GF-D8 (cell line): Measurements from ENCODE around the gene TEX44.
"Not testable (repeated sequence)": the region's sequence is repeated elsewhere in the genome, so short reads cannot be mapped to it uniquely, and the experiment has no call there.

Source experiments
- DNase-seq: peaks from one replicate; lab custom pipeline; 2025; lab: John Stamatoyannopoulos, UW

The TEX44 gene

DNA sequence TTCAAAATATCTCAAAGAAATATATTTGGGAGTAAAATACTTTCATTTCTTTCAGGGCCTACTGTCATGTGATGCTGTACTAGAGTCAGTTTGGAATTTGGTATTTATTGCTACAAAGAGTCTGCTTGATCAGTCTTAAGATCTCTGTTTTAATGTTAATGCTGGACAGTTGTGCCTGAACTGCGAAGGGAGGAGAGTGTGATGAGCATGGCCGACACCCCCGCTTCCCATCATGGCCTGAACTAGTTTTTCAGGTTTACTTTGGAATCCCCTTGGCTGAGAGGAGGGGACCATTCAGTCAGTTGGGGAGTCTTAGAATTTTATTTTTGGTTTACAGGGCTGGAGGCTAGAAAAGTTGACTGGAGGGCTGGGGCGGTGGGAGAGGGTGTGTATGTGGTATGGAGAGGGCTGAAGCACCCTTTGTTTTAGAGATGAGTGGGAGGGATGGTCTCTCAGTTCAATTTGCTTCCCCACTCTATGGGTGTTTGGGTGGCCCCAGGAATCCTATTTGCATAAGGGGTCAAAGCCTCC, 20.9 kb upstream of the TEX44 start:
- no peak for DNase-seq

DNA sequence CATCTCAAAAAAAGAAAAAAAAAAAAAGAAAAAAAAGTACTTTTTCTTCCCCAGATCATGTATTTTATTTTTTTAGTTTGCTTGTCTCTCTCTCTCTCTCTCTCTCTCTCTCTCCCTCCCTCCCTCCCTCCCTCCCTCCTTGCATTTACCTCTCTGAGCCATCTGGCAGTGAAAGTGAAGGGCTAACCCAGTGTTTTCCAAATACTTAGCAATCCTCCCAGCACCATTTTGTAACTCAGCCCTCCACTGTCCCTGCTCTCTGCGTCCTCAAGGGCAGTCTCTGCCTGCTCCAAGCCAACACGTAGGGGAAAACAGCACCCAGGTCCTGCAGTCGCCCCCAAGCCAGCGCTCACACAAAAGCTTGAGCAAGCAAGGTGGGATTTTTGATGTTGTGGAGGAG, 19.6 kb upstream of the TEX44 start:
- DNase-seq = no peak

DNA sequence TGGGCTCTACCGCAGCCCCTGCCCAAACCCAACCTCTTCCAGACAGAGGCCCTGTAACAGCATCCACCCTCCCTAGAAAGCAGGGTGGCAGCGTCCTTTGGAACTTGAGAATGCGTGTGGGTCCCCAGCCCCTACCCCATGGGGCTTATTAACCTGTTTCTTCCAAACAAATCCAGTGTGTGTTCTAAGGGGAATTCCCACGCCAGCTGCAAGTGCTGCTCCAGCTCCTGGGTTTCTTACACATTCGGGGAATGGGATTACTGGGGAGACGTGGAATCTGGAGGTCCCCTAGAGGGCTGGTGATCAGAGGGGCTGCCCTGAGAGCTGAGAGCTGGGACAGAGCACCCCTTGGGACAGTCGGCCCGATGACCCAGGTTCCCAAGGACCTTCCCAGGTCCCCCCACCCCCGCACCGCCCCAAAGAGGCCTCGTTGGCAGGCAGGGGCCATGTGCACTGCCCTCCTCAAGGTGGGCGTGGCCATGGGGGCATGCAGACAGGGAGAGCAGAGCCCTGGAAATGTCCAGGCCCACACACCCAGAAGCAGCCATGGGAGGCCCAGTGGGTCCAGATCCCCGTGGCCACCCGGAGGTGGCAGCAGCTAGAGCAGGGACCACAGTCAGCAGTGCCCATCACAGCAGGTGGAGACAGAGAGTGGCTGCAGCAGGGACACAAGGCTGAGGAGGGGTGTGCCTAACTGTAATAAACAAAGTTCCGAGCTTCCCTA, 18.8 kb upstream of the TEX44 start:
- no peak for DNase-seq

DNA sequence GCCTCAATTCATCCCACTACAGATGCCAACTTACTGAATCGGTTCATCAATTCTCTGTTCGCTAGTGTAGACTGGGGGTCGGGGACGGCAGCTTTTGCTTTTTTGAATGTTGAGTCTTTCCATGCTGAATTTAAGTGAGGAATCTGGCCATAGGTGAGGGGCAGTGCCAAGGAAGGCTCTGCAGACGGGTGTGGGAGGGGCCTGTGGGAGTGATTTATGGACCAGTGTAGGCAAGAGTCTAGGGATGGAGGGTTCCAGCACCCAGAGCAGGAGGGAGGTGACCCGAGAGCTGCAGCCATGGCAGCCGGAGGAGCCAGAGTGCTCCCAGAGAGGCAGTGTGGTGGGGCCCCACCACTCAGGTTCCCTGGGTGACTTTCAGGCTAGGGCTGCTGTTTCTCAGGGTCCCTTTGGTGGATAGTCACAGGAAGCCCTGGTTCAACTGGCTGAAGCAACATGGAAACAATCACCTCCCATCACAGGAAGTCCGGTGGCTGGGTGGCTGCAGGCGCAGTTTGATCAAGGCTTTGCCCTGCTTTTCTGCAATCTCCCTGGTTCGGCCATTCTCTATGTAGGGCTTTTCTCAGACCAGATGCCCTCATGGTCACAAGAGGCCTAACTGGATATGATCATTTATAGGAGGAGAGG, 16.9 kb upstream of the TEX44 start:
- DNase-seq = no peak

DNA sequence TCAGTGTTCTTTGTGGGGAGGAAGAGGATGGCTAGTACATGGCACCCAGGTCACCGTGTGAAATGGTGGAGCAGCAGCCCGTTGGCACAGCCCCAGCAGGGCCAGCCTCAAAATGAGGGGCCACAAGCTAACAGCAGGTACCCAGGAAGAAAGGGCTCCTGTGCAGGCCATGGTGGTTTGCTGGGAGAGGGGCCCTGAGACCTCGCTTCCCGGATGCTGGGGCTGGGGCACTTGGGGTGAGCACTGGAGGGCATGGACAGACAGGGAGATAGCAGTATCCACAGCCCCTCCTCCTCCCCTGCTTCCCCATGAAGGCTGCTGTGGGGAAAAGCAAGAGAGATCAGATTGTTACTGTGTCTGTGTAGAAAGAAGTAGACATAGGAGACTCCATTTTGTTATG, 16.2 kb upstream of the TEX44 start:
- DNase-seq = no peak

DNA sequence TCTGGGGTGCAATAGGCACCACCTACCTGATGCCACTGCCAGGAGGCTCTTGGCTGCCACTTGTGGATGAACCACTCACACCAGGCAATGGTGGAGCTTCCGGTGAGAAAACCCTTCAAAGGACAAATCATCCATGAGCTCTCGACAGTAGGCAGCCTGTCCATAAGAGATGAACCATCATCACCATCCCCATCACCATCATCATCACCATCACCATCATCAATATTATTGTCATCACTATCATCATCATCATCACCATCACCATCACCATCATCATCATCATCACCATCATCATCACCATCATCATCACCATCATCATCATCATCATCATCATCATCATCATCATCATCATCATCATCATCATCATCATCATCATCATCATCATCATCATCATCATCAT, 14.0 kb upstream of the TEX44 start:
- not testable (repeated sequence) for DNase-seq

DNA sequence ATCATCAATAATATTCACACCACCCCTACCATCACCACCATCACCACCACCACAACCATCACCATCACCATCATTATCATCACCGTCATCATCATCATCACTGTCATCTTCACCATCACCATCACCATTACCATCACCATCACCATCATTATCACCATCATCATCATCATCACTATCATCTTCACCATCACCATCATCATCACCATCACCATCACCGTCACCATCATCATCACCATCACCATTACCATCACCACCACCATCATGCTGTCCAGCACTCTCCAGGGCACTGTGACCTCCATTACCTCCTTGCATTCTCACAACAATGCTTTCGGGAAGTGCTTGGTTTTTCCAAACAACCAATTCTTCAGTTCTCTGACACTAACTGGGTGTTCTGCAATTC, 13.1 kb upstream of the TEX44 start:
- no peak for DNase-seq

DNA sequence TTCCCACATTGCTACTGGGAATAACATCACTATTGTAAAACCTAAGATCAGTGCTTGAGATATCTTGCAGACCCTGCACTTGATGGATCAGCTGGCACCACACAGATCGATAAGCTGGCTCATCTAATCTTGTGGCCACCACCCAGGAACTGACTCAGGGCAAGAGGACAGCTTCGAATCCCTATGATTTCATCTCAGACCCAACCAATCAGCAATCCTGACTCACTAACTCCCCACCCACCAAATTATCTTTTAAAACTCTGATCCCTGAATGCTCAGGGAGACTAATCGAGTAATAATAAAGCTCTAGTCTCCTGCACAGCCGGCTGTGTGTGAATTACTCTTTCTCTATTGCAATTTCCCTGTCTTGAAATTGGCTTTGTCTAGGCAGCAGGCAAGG, 11.3 kb upstream of the TEX44 start:
- no peak for DNase-seq

DNA sequence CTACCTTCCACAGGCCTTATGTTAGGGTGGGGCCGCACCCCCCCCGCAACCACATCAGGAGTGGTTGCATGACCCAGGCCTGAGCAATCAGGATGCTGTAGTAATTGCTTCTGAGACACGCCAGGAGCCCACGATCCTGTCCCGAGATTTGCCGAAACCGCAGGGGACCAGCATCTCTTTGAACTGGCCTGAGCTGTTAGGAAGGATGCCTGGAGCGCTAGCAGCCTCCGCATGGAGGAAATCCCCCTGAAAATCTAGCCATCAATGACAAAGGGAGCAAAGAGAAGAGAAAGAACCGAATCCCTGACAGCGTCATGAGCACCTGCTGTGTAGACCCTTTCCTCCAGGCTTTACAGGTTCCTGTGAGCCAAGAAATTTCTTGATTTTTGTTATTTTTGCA, 8.7 kb upstream of the TEX44 start:
- DNase-seq = no peak

DNA sequence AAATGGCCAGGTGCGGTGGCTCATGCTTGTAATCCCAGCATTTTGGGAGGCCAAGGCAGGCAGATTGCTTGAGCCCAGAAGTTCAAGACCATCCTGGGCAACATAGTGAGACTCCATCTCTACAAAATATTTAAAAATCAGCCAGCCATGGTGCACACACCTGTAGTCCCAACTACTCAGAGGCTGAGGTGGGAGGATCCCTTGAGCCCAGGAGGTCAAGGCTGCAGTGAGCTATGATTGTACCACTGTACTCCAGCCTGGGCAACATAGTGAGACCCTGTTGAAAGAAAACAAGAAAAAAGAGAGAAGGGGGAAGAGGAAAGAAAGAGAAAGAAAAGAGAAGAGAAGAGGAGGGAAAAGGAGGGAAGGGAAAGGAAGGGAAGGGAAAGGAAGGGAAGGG, 4.9 kb upstream of the TEX44 start:
- DNase-seq = not testable (repeated sequence)

DNA sequence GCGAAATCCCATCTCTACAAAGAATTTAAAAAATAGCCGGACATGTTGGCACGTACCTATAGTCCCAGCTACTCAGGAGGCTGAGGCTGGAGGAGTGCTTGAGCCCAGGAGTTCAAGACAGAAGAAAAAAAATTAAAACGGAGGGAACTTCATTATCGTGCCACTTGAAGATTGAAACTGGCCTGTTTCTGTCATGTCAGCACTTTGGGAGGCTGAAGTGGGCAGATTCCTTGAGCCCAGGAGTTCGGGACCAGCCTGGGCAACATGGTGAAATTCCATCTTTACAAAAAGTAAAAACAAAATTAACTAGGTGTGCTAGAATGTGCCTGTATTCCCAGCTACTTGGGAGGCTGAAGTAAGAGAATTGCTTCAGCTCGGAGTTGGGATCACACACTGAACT, 3.0 kb upstream of the TEX44 start:
- no peak for DNase-seq

DNA sequence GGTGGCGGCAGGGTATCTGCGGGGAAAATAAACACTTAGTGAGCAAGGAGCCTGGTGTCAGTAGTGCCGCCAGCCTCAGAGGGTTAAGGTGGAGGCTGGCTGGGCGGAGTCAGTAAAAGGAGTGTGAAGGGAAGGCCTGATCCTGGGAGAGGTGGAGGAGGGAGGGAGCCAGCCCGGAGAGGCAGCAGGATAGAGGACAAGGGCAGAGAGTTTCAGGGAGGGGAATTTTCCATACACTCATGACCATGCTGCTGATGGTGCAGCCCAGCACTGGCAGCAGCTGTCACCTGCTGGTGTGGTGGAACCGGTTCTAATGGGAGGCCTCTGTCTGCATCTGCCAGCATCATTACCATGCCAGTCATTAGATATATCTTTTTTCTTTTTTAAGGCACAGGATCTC, 2.0 kb upstream of the TEX44 start:
- no peak for DNase-seq

DNA sequence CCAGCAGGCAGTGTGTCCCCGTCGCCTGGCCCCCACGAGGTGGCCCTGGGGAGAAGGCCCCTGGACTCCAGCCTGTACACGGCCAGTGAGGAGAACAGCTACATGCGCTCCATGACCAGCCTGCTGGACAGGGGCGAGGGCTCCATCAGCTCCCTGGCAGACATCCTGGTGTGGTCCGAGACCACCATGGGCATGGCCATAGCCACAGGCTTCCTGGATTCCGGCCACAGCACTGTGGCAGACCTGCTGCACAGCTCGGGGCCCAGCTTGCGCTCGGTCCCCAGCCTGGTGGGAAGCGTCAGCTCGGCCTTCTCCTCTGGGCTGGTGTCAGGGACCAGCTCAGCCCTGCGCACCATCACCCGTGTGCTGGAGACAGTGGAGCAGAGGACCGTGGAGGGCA, 1.0 kb downstream of the TEX44 start:
- DNase-seq = no peak

DNA sequence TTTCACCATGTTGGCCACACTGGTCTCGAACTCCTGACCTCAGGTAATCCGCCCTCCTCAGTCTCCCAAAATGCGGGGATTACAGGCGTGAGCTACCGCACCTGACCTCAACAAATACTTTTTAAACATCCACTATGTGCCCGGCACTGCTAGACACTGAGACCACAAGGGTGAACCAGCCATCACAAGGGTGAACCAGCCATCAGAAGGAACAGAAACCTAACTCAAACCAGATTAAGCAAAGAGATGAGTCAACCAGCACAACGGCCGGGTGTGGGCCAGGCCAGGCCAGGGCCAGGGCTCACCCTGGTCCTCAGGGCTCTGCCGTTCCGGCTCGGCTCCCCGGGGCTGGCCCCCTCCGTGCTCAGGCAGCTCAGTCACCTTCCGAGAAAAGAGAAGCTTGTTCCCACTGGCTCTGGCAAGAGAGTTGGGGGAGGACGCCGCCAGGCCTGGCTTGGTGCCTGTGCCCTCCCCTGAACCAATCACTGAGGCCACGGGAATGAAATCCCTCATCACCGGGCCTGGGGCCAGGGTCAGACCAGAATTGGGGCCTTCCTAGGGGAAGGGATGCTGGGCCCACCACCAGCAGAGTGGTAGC, 4.4 kb downstream of the TEX44 start:
- DNase-seq = no peak

DNA sequence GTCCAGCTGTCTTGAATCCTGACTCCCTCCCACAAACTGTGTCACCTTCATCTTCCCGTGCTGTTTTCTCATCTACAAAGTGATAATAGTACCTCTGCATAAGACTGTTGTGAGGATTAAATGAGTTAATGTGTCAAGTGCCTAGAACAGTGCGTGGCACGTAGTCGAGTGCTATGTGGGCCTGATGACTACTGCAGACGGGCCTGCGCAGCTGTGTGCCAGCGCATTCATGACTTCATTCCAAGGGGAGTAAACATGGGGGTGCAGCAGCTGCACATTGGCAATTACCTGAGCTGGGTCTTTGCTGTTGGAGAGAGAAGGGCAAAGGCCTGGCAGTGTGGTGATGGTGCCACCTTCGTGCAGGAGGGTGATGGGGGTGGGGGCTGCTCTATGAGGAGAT, 5.0 kb downstream of the TEX44 start:
- DNase-seq = no peak

DNA sequence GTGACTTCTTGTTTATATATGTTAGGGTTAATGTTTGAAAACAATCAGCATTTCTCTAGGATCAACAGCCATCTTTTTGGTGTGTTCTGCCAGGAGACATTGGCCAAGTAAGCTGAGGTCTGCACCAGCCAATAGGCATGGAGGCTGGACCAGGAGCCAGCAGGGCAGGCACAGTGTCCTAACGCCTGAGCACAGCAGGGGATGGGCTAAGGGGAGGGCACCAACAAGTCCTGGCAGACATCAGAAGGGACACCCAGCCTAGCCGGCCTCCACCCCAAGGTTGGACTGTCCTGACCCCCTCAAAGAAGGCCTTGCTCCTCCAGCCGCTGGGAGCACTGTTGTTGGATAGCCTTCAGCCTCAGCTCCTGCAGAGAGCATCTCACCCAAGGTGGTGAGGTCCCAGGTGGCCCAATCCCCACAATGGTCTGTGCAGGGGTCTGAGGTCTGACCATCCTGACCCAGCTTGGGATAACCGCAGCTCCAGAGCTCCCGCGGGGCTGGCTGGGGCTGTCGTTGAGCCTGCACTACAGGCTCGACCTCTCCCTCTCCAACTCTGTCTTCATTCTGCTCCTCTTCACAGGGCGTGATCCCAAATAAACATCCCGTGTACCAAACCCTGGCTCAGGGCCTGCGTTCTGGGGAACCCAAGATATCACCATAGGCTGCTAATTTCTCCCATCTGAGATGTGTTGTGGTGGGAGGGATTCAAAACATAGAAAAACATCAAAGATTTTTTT, 8.1 kb downstream of the TEX44 start:
- no peak for DNase-seq

DNA sequence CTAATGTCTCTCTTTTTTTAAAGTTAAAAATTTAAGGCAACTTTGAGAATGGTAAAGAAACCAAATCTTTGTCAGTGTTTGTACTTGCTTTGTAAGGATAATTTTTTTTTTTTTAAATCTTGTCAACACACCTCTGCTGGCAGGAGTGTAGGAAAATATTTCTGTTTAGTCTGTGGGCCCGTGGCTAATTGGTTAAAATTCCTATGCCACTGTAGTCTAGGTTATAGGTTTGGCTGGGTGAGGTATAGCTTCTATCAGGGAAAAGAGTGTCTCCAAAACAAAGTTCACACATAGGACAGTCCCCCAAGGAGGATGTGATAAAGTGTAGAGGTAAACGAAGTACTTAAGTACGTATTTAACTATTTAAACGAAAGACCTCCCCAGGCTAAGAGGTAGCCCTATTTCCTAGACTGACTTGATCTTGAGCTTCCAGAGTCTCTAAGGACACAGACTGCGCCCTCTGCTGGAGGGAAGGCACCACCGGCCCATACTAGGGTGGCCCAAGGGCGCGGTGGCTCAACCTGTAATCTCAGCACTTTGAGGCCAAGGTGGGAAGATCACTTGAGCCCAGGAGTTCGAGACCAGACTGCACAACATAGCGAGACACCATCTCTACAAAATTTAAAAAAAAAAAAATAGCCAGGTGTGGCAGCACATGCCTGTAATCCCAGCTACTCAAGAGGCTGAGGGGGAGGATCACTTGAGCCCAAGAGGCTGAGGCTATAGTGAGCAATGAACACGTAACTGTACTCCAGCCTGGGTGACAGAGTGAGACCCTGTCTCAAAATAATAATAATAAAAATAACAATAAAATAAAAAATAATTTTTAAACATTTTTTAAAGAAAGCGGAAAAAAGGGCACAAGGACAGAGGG, 8.9 kb downstream of the TEX44 start:
- DNase-seq = no peak

DNA sequence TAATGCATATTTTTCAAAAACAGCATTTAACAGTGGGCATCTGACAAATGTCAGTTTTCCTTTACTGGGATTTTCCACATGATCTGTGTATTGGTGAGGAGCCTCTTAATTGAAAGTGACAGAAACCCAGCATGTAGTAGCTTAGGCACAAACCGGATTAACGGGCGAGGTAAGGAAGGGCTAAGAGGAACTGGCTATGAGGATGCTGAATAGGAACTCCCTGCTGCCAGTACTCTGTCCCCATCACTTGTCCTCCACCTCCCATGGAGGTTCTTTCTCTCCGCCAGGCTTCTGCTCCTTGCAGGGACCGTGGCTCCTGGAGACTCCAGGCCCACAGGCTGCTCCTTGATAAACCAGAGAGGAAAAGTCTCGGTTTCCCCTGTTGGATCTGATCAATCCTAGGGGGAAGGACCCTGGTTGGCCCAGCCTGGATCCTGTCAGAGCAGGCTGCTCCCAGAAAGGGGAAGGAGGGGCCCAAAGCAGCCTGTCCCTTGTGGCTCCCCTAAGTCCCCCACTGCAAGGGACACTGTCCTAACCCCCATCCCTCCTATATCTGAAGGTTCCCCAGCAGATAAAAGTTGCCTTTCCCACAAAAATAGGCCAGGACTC, 10.3 kb downstream of the TEX44 start:
- no peak for DNase-seq

DNA sequence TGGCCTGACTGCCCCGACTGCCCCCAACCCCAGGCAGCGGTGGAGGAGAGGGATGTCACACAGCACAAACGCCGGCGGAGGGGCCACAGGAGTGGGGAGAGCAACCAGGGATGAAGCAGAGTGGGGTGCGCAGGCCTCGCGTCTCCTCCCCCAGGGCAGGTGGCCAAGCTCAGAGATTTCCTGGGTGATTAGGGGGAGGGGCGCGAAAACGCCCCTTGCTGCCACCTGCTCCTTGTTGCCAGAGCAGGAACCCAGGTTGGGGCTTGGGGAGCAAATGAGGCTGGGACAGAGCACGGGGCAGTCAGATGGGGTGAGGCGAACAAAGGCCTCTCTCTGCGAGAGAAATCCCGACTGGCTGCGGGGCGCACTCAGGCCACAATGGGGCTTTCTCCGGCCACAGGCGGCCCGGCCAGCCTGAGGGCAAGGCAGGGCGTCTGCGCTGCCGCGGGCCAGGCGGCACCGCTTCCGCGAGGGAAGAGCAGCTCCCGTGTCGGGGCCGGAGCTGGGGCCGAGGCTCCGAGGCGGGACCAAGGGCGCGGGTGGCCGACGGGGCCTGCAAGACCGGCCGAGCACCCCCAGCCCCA, 11.5 kb downstream of the TEX44 start:
- no peak for DNase-seq

DNA sequence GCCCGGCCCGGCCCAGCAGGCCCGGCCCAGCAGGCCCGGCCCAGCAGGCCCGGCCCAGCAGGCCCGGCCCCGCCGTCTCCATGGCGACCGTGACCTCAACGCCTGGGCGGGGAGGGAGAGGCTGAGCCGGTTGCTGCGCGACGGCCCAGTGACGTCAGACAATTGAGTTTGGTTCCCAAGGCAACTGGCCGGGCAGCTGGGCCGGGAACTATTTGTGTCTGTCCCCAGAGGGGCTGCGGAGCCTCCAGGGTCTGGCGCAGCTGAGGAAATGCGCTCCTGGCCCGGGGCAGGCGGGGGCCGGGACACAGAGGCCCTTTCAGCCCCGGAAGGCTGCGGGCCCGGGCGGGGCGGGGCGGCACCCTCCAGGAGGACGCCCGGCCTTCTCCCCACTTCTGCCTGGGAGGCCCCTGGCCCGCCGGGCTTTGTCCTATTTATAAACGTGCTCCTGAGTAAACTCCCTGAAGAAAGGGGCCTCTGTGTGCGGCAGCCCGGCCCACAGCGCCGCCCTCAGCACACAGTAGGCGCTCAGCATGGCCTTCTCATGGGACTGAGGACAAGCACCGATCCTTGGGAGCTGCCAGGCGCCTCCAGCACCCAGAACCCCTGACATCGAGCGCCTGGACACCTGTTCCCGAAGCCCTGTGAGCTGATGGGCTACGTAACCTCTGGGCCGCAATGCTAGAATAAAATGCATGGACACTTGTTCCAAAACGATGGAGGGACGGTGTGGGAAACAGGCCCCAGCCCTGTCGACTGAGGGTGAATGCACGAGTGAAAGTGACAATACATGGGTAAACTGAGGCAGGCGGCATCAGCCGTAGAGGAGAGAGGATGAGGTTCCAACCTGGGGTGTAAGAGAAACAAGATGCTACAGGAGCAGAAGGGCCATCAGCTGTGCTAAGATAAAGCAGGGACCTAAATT, 12.3 kb downstream of the TEX44 start:
- no peak for DNase-seq
